NB4 (cell line): Measurements from ENCODE around the gene CDC26.

Experiments used
- TF ChIP-seq, protein P1 (sequence below): IDR thresholded peaks from one replicate; pipeline ENCODE4 v1.5.1; 2012; ENCODE audit warnings: low read depth, low read length
- TF ChIP-seq, protein P2 (sequence below): IDR thresholded peaks from 2 replicates; pipeline ENCODE4 v1.6.1; 2011; ENCODE audit warnings: low read depth, low read length

DNA sequence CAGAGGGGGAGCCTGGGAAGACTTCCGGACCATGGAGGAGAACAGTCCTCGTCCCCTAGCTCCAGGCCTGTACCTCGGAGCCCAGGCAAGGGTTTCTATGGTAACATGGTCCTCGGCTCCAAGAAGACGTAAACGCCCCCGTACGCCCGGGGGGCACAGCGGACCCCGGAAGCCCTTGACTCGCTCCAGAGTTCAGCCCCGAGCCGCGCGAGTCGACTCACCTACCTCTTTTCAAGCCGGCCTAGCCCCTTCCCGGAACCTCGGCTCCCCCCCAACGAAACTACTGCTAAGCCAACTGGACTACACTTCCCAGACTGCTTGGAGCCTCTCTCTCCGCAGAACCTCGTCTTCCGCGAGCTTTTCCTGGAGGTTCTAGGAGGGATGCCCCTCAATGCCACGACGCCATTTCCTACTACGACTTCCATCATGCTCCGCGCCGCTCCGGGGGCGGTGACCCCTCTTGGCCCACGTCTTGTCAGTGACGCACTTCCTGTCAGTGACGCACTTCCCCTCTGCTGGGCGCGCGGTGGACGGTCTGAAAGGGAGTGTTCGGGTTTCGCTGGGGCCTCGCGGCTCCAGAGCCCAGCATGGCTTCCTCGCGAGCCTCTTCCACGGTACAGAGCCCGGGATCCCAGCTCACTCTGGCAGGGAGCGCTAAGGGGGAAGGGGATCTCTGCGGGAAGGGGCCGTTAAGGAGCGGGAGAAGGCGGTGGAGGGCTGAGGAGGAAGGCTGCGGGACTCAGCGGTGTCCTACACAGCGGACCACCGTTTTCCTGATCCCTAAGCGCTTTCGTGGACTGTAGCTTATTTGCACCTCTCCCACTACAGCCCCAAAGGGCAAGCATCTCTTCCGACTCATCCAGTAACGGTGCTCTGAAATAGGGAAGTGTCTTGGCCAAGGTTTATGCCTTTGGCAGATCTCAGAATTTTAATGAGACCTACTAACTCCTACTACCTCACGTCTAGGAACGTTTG is at the start of gene CDC26, which contains the start of gene PRPF4:
- TF ChIP-seq, protein P1, sequence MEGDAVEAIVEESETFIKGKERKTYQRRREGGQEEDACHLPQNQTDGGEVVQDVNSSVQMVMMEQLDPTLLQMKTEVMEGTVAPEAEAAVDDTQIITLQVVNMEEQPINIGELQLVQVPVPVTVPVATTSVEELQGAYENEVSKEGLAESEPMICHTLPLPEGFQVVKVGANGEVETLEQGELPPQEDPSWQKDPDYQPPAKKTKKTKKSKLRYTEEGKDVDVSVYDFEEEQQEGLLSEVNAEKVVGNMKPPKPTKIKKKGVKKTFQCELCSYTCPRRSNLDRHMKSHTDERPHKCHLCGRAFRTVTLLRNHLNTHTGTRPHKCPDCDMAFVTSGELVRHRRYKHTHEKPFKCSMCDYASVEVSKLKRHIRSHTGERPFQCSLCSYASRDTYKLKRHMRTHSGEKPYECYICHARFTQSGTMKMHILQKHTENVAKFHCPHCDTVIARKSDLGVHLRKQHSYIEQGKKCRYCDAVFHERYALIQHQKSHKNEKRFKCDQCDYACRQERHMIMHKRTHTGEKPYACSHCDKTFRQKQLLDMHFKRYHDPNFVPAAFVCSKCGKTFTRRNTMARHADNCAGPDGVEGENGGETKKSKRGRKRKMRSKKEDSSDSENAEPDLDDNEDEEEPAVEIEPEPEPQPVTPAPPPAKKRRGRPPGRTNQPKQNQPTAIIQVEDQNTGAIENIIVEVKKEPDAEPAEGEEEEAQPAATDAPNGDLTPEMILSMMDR: no peak
- TF ChIP-seq, protein P2, sequence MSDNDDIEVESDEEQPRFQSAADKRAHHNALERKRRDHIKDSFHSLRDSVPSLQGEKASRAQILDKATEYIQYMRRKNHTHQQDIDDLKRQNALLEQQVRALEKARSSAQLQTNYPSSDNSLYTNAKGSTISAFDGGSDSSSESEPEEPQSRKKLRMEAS: peak; percentile 61
